Mucosa of descending colon (tissue), 3 donors: ENCODE measurements around the gene POLK. TPM values are rescaled to one million over a fixed set of nuclear protein-coding genes. Genes with fewer than 3 reads are reported as not detected.

Source experiments
- ATAC-seq: fragments of 200-7000 bp; cut with Tn5 transposase; one replicate; pipeline ENCODE4 v1.9.1; 2020; ENCODE audit warnings: mild to moderate bottlenecking, moderate library complexity
- DNase-seq, 3 donors: peaks; one replicate each; pipeline ENCODE4 v3.0.0-alpha.2; 2020
- H3K36me3 ChIP-seq: fragments of 200-600 bp; one replicate; pipeline ENCODE4 v1.8.0; 2021; ENCODE audit warnings: low read depth, mild to moderate bottlenecking
- H3K4me1 ChIP-seq: fragments of 200-600 bp; one replicate; pipeline ENCODE4 v1.8.0; 2021; ENCODE audit warnings: low read depth, mild to moderate bottlenecking
- H3K4me3 ChIP-seq: fragments of 200-600 bp; one replicate; pipeline ENCODE4 v1.8.0; 2021; ENCODE audit warnings: mild to moderate bottlenecking
- H3K9me3 ChIP-seq: fragments of 200-600 bp; one replicate; pipeline ENCODE4 v1.8.0; 2021; ENCODE audit warnings: mild to moderate bottlenecking
- CTCF ChIP-seq: fragments of 200-600 bp; IDR thresholded peaks from one replicate; pipeline ENCODE4 v1.8.0; 2022; ENCODE audit warnings: antibody characterized with exemption, mild to moderate bottlenecking
- intact Hi-C, 2 donors: fragments of 100-400 bp; cut with DNase I in 1 of 2; cut with micrococcal nuclease in 1 of 2; formaldehyde crosslinking; loops; one replicate each; pipeline versions ENCODE4 v1.11.0 to v1.11.1; 2022; cut with DNase I, micrococcal nuclease
- total RNA-seq, 3 donors: library from RNA; stranded (reverse); fragmentation: NEBNext Ultra II Directional in 2 of 3; extraction: Animal tissue kit (Norgen Biotek cat#: 25700) in 2 of 3; gene quantifications; one replicate each; pipeline versions ENCODE4 v1.2.1 to v1.2.4, GENCODE V29; 2021 to 2023
- donor health status: DM: no; HTN: no; CAD: no; lungs with moderate emphysema.
- donor health status: DM: no; HTN: no; CAD: no.
- donor health status: DM: no; HTN: yes; CAD: no.

Gene POLK
- total RNA-seq, 3 donors from 2014 or later, result 15.3 to 32.5 (median 17.6) TPM

GRCh38 chr5:75627801-75628200 lies 116.1 kb downstream of the POLK start:
- ATAC-seq, result no peak
- no peak for DNase-seq
- Histone ChIP-seq H3K4me1 (peaks cover 4% of the 10 kb centered on the region), H3K4me3 (no peak overlapping the region), H3K9me3 (no peaks in the 10 kb centered on the region), H3K36me3 (no peaks in the 10 kb centered on the region)
- TF ChIP-seq CTCF, result no peak
- intact Hi-C loops, result no loop called here

- TF ChIP-seq CTCF, result no peak
- DNase-seq (no peak), ATAC-seq (peak; percentile 51)
Observed at GRCh38 chr5:75630875-75631274, 119.2 kb downstream of the POLK start.

DNA sequence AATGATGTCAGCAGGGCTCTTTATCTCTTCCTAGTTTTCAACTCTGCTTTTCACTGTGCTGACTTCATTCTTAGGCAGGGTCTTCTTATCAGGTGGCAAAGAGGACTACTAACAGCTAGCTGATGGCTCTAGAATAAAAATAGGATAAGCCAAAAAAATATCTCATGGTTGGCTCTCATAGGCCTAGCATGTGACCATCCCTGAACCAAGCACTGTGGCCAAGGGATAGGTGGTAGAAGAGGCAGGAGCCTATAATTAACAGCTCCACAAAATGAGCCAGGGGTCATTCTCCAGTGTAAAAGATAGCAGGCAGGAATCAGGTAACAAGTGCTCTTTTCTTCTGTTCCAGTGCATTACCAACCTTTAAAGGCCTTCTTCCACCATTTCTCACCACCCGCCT lies 120.6 kb downstream of the POLK start:
- no peak for TF ChIP-seq CTCF
- DNase-seq (no peak), ATAC-seq (no peak)
- intact Hi-C loops, result no loop called here
- Histone ChIP-seq H3K4me3 (no peak overlapping the region), H3K9me3 (no peaks in the 10 kb centered on the region), H3K4me1 (no peaks in the 10 kb centered on the region), H3K36me3 (no peaks in the 10 kb centered on the region)

More at GRCh38 chr5:75630875-75631274, 119.2 kb downstream of the POLK start:
- intact Hi-C loops, result no loop called here
- no peak overlapping the region for H3K4me3 ChIP-seq
- no peaks in the 10 kb centered on the region for H3K36me3 ChIP-seq
- no peaks in the 10 kb centered on the region for H3K9me3 ChIP-seq
- H3K4me1 ChIP-seq, result no peaks in the 10 kb centered on the region

DNA sequence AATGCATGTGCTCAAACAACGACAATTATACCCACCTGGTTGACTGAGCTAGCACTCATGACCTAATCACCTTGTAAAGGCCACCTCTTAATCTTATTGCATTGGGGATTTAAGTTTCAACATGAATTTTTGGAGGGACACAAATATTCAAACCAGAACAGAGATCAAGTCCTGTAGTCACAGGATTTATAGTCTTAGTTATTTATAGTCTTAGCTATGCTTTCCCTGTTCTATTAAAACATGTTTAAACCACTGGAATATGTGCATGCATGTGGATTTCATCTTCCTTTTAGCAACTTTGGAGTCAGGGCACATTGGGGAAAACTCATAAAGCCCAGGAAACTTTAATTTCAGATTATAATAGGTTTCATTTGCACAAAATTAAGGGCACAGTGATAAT lies 126.3 kb downstream of the POLK start:
- intact Hi-C loops, result no loop called here
- TF ChIP-seq CTCF, result no peak

DNA sequence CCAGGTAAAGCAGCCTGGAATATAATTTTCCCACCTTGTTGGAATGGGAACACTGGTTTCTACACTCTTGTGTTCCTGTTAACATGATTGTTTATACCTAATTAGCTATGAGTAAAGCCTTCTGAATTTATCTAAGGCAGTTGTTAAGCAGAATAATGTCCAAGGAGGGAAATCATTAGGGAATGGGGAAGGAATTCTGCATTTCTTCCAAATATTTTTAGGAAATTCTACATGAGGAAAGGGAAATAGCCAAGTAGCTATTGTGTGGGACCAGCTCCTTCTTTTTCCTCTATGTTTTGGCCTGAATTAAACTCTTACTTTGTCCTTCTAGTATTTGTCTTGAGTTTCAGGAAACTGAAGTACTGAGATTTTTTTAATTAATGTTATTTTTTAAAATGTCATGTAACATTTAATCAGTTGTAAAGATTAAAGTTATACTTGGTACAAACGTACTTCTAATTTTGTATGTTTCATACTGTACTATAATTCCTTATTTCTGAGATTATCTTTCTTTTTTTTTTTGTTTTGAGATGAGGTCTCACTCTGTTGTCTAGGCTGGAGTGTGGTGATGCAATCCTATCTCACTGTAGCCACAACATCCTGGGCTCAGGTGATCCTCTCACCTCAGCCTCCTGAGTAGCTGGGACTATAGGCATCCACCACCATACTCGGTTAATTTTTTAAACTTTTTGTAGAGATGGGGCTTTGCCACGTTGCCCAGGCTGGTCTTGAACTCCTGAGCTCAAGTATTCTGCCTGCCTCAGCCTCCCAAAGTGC lies 128.0 kb downstream of the POLK start:
- Histone ChIP-seq H3K4me3 (no peak overlapping the region), H3K4me1 (no peaks in the 10 kb centered on the region), H3K9me3 (no peaks in the 10 kb centered on the region), H3K36me3 (no peaks in the 10 kb centered on the region)
- ATAC-seq, result no peak
- intact Hi-C loops, result no loop called here
- no peak for TF ChIP-seq CTCF
- no peak for DNase-seq

More for the DNA sequence above, 126.3 kb downstream of the POLK start:
- no peaks in the 10 kb centered on the region for H3K9me3 ChIP-seq
- no peak for DNase-seq
- H3K4me1 ChIP-seq, result no peaks in the 10 kb centered on the region
- H3K36me3 ChIP-seq, result no peaks in the 10 kb centered on the region
- no peak overlapping the region for H3K4me3 ChIP-seq
- ATAC-seq, result no peak
